ENCODE measurements around the gene VCAM1.

- no peak for TF ChIP-seq POLR2AphosphoS5 (IDR thresholded peaks at IDR 0.05)
- TF ChIP-seq CTCF (IDR thresholded peaks at IDR 0.05; ENCODE audit: poor library complexity, severe bottlenecking) = no peak
Observed at GRCh38 chr1:100708476-100709062, 11.0 kb upstream of the VCAM1 start.

Measured in neural cell (in vitro differentiated cells).